ENCODE measurements around the gene TYW1. TPM values are rescaled to one million over a fixed set of nuclear protein-coding genes. Genes with fewer than 3 reads are reported as not detected.
"Not testable (repeated sequence)": the region's sequence is repeated elsewhere in the genome, so short reads cannot be mapped to it uniquely, and the experiment has no call there.

TYW1 gene
- total RNA-seq, 4 donors from 2014 or later = 19.3 to 75.6 (median 38.6) TPM

GRCh38 chr7:67033251-67033650 is 36.6 kb downstream of the TYW1 start:
- peaks cover 3 to 13% of the 10 kb centered on the region in 2 donors for H3K4me1 ChIP-seq
- H3K9me3 ChIP-seq = no peaks in the 10 kb centered on the region
- no peaks in the 10 kb centered on the region for H3K27me3 ChIP-seq
- H3K4me3 ChIP-seq (replicated peaks in 1 of 3) = no peak overlapping the region
- intact Hi-C loops (cut with DNase I) = no loop called here
- H3K27ac ChIP-seq = no peak overlapping the region
- H3K36me3 ChIP-seq = peaks cover 0 to 4% of the 10 kb centered on the region in 2 donors
- WGBS, 2 donors = 95 to 96% methylated on average over 5 of the region's 5 CpGs
- no peak for DNase-seq
- no peak for TF ChIP-seq POLR2A (IDR thresholded peaks at IDR 0.05)
- TF ChIP-seq, protein P1, sequence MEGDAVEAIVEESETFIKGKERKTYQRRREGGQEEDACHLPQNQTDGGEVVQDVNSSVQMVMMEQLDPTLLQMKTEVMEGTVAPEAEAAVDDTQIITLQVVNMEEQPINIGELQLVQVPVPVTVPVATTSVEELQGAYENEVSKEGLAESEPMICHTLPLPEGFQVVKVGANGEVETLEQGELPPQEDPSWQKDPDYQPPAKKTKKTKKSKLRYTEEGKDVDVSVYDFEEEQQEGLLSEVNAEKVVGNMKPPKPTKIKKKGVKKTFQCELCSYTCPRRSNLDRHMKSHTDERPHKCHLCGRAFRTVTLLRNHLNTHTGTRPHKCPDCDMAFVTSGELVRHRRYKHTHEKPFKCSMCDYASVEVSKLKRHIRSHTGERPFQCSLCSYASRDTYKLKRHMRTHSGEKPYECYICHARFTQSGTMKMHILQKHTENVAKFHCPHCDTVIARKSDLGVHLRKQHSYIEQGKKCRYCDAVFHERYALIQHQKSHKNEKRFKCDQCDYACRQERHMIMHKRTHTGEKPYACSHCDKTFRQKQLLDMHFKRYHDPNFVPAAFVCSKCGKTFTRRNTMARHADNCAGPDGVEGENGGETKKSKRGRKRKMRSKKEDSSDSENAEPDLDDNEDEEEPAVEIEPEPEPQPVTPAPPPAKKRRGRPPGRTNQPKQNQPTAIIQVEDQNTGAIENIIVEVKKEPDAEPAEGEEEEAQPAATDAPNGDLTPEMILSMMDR (IDR thresholded peaks at IDR 0.05) = no peak

- intact Hi-C loops (cut with DNase I); H3K36me3 ChIP-seq; H3K9me3 ChIP-seq; H3K27me3 ChIP-seq; H3K4me3 ChIP-seq (replicated peaks in 1 of 3): not testable (repeated sequence)
- Histone ChIP-seq H3K27ac (peak overlapping the region; percentile 58 to 84 (median 66)), H3K4me1 (peaks cover 3 to 13% of the 10 kb centered on the region in 2 donors)
- peak; percentile 83 to 84 for DNase-seq
- 68 to 75% methylated on average over 8 to 10 of the region's 10 CpGs for WGBS, 2 donors
Measured at GRCh38 chr7:67036432-67037395, 40.1 kb downstream of the TYW1 start.

GRCh38 chr7:67040832-67041231 is 44.2 kb downstream of the TYW1 start:
- DNase-seq; H3K27ac ChIP-seq; intact Hi-C loops (cut with DNase I); H3K27me3 ChIP-seq; H3K4me3 ChIP-seq (replicated peaks in 1 of 3); H3K9me3 ChIP-seq; H3K36me3 ChIP-seq: not testable (repeated sequence)
- H3K4me1 ChIP-seq = peaks cover 12 to 24% of the 10 kb centered on the region in 2 donors
- TF ChIP-seq, protein P1 (IDR thresholded peaks at IDR 0.05) = peak in 3 of 6 experiments; percentile 16 to 47 (median 41)
- 51 to 60% methylated on average over 2 of the region's 2 CpGs for WGBS, 2 donors

- H3K27ac ChIP-seq = peak overlapping the region; percentile 70 to 73 (median 73)
- peak; percentile 75 to 81 for DNase-seq
- H3K4me1 ChIP-seq = peaks cover 8 to 10% of the 10 kb centered on the region in 2 donors
- H3K4me3 ChIP-seq (replicated peaks in 1 of 3); H3K9me3 ChIP-seq; H3K36me3 ChIP-seq; intact Hi-C loops (cut with DNase I); H3K27me3 ChIP-seq: not testable (repeated sequence)
- WGBS, 2 donors = 75 to 78% methylated on average over 5 of the region's 5 CpGs
Measured at GRCh38 chr7:67042781-67043558, 46.3 kb downstream of the TYW1 start.

DNA sequence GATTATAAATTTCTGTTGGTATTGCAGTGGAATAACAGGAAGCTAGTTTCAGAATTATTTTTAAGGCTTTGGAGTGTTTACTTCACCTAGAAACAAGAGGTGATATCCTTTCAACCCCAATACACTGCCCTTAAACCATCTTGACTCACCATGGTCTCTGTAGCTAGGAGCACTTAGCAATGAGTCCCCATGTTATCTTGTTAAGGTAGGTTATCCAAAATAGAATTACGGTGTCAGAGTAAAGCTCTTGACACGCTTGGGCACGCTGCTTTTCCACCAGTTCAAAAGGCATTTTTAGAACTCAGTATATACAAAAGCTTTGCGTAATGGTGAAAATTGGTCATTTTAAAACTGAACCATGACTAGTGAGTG is 46.9 kb downstream of the TYW1 start:
- H3K4me3 ChIP-seq (replicated peaks in 1 of 3); H3K9me3 ChIP-seq; H3K36me3 ChIP-seq; DNase-seq; intact Hi-C loops (cut with DNase I); H3K27me3 ChIP-seq: not testable (repeated sequence)
- H3K4me1 ChIP-seq = peaks cover 8 to 10% of the 10 kb centered on the region in 2 donors
- peak overlapping the region; percentile 39 to 70 (median 66) for H3K27ac ChIP-seq
- WGBS, 2 donors = 80 to 90% methylated on average over 4 of the region's 4 CpGs

GRCh38 chr7:67045496-67045995 is 48.9 kb downstream of the TYW1 start:
- TF ChIP-seq POLR2A (IDR thresholded peaks at IDR 0.05) = no peak
- TF ChIP-seq, protein P1 (IDR thresholded peaks at IDR 0.05) = no peak
- Histone ChIP-seq H3K27ac (no peak overlapping the region), H3K4me3 (replicated peaks in 1 of 3) (no peak overlapping the region), H3K27me3 (no peaks in the 10 kb centered on the region), H3K9me3 (no peaks in the 10 kb centered on the region), H3K36me3 (no peaks in the 10 kb centered on the region), H3K4me1 (peaks cover 8 to 10% of the 10 kb centered on the region in 2 donors)
- WGBS, 2 donors = 91 to 96% methylated on average over 4 of the region's 4 CpGs
- no peak for DNase-seq
- intact Hi-C loops (cut with DNase I) = no loop called here

GRCh38 chr7:67046819-67047218 is 50.2 kb downstream of the TYW1 start:
- intact Hi-C loops (cut with DNase I) = not testable (repeated sequence)

DNA sequence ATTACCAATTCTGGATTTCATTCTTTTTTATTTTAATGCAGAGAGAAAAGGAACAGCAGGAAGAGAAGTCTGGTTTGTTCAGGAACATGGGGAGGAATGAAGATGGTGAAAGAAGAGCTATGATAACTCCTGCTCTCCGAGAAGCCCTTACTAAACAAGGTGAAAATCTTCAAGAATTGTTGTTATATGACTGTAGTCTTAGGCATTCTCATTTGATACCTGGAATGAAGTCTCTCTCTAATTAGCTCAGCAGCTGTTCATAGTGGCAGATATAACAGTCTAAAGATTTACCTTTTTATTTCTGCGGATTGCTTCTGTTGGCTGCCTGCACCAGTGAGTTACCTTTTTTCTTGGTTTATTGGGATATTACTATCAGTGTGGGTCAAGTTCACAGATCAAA is 53.3 kb downstream of the TYW1 start:
- H3K4me1 ChIP-seq; intact Hi-C loops (cut with DNase I); H3K9me3 ChIP-seq; H3K36me3 ChIP-seq; H3K27ac ChIP-seq; H3K27me3 ChIP-seq; DNase-seq; H3K4me3 ChIP-seq (replicated peaks in 1 of 3): not testable (repeated sequence)
- WGBS, 2 donors = 96 to 98% methylated on average over 2 of the region's 2 CpGs

More at GRCh38 chr7:67046819-67047218, 50.2 kb downstream of the TYW1 start:
- 90 to 92% methylated on average over 2 of the region's 2 CpGs for WGBS, 2 donors
- not testable (repeated sequence) for H3K4me3 ChIP-seq (replicated peaks in 1 of 3); H3K9me3 ChIP-seq; H3K36me3 ChIP-seq; DNase-seq; H3K27ac ChIP-seq; H3K27me3 ChIP-seq
- peaks cover 8 to 10% of the 10 kb centered on the region in 2 donors for H3K4me1 ChIP-seq

DNA sequence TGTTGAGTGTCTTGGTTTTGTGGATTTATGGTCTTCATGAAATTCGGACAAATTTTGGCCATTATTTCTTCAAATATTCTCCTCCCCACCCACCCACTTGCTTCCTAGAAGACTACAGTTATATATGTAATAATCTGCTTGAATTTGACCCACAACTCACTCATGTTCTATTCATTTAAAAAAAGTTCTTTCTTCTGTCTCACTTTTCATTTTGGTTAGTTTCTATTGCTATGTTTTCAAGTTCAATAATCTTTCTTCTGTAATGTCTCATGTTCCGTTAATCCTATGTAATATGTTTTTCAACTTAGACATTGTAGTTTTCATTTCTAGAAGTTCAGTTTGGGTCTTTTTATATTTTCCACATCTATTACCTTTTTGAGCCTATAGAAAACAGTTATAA is 55.5 kb downstream of the TYW1 start:
- 96% methylated on average over 2 of the region's 2 CpGs for WGBS, 2 donors
- H3K9me3 ChIP-seq; H3K36me3 ChIP-seq; H3K4me1 ChIP-seq; intact Hi-C loops (cut with DNase I); H3K4me3 ChIP-seq (replicated peaks in 1 of 3); H3K27me3 ChIP-seq; H3K27ac ChIP-seq; DNase-seq: not testable (repeated sequence)
